K562 (cell line): Measurements from ENCODE around the gene ADAT3. TPM values are rescaled to one million over a fixed set of nuclear protein-coding genes. Genes with fewer than 3 reads are reported as not detected.

Source experiments
- ARNT ChIP-seq, 2 experiments: fragments of 450-650 bp; IDR thresholded peaks; 2 replicates each; pipeline ENCODE4 v1.6.1; 2016; ENCODE audit warnings: mild to moderate bottlenecking in 1 of 2
- EWSR1 ChIP-seq: fragments of 450-650 bp; IDR thresholded peaks from 2 replicates; pipeline ENCODE4 v1.6.1; 2018; ENCODE audit warnings: borderline replicate concordance, mild to moderate bottlenecking, low read depth, moderate library complexity; ENCODE audit not compliant: partially characterized antibody
- JUND ChIP-seq, 2 experiments: IDR thresholded peaks; 2 replicates in 1 of 2; 3 replicates in 1 of 2; pipeline ENCODE4 v1.6.1; 2011; ENCODE audit warnings: borderline replicate concordance in 2 of 2, low read depth in 2 of 2, low read length in 2 of 2, improper control_type of control experiment in 1 of 2, missing biosample characterization in 1 of 2, missing genetic modification characterization in 1 of 2, missing genetic modification reagents in 1 of 2
- MYBL2 ChIP-seq, 2 experiments: fragments of 450-650 bp in 1 of 2; sonication (generic) in 1 of 2; formaldehyde crosslinking in 1 of 2; IDR thresholded peaks; 2 replicates each; pipeline versions ENCODE4 v1.6.1 to v1.8.1; 2017 to 2022; ENCODE audit warnings: borderline replicate concordance in 1 of 2, inconsistent platforms in 1 of 2, low read depth in 1 of 2, mild to moderate bottlenecking in 1 of 2, missing genetic modification reagents in 1 of 2, moderate library complexity in 1 of 2
- NR2C2 ChIP-seq, 2 experiments: fragments of 200-800 bp in 1 of 2; sonication (Bioruptor generic) in 1 of 2; sonication (generic) in 1 of 2; formaldehyde crosslinking in 1 of 2; IDR thresholded peaks; 2 replicates each; pipeline versions ENCODE4 v1.6.1 to v1.8.0; 2016 to 2022; ENCODE audit warnings: mild to moderate bottlenecking in 1 of 2, missing compliant biosample characterization in 1 of 2, missing genetic modification characterization in 1 of 2, missing genetic modification reagents in 1 of 2
- PHB2 ChIP-seq: fragments of 450-650 bp; IDR thresholded peaks from 2 replicates; pipeline ENCODE4 v1.6.1; 2017; ENCODE audit warnings: low read depth
- SMARCE1 ChIP-seq: fragments of 450-650 bp; IDR thresholded peaks from 2 replicates; pipeline ENCODE4 v1.7.1; 2016; ENCODE audit warnings: mild to moderate bottlenecking
- SRSF7 ChIP-seq: fragments of 200-400 bp; formaldehyde crosslinking; optimal IDR thresholded peaks from 2 replicates; pipeline ENCODE3; 2017; ENCODE audit warnings: mild to moderate bottlenecking, low read depth, low read length
- ZNF133 ChIP-seq: fragments of 250-450 bp; sonication (Bioruptor Pico); IDR thresholded peaks from 2 replicates; pipeline ENCODE4 v1.4.0; 2020; ENCODE audit warnings: mild to moderate bottlenecking
- ZNF780A ChIP-seq: fragments of 250-450 bp; sonication (Bioruptor Pico); IDR thresholded peaks from 2 replicates; pipeline ENCODE4 v1.5.0; 2021; ENCODE audit warnings: mild to moderate bottlenecking
- polyA plus RNA-seq, 8 experiments: library from polyadenylated mRNA; depleted of rRNA in 4 of 8; stranded (reverse) in 5 of 8; unstranded in 3 of 8; fragments of >200 nt; fragmentation: Nextera tagmentation in 2 of 8; fragmentation: Illumina TruSeq in 1 of 8; extraction: Ambion mirVana in 2 of 8; extraction: Trizol in 1 of 8; gene quantifications; 2 replicates each; pipeline versions ENCODE4 v1.2.1 to v1.2.3, GENCODE V29; 2011 to 2014; ENCODE audit warnings: inconsistent platforms in 1 of 8, missing spikeins in 1 of 8
- total RNA-seq, 7 experiments: library from RNA; depleted of rRNA in 6 of 7; stranded (reverse); fragments of >200 nt in 6 of 7; fragmentation: Illumina TruSeq in 2 of 7; extraction: Trizol in 2 of 7; gene quantifications; 2 replicates each; pipeline versions ENCODE4 v1.2.1 to v1.2.3, GENCODE V29; 2011 to 2021; ENCODE audit warnings: low replicate concordance in 1 of 7
- TF ChIP-seq, protein P1 (sequence below), 2 experiments: fragments of 450-650 bp; formaldehyde crosslinking in 1 of 2; IDR thresholded peaks; 2 replicates each; pipeline versions ENCODE4 v1.4.0 to v1.6.1; 2014 to 2020; ENCODE audit warnings: mild to moderate bottlenecking in 2 of 2, borderline replicate concordance in 1 of 2, low read depth in 1 of 2
- TF ChIP-seq, protein P2 (sequence below): sonication (generic); IDR thresholded peaks from 2 replicates; pipeline ENCODE4 v1.6.1; 2016
- TF ChIP-seq, protein P3 (sequence below), 2 experiments: IDR thresholded peaks in 1 of 2; conservative IDR thresholded peaks in 1 of 2; 2 replicates each; pipeline ENCODE4 v1.6.1; 2016; ENCODE audit warnings: low read depth in 2 of 2, mild to moderate bottlenecking in 1 of 2, missing compliant biosample characterization in 1 of 2, missing genetic modification characterization in 1 of 2, moderate library complexity in 1 of 2

ADAT3 gene
- total and polyA plus RNA-seq, 9 of the 15 experiments (the other 6 are each of a cell fraction or from before 2014, with no cell fraction given) = 0.67 to 15.6 (median 7.8) TPM; not detected in 4

DNA sequence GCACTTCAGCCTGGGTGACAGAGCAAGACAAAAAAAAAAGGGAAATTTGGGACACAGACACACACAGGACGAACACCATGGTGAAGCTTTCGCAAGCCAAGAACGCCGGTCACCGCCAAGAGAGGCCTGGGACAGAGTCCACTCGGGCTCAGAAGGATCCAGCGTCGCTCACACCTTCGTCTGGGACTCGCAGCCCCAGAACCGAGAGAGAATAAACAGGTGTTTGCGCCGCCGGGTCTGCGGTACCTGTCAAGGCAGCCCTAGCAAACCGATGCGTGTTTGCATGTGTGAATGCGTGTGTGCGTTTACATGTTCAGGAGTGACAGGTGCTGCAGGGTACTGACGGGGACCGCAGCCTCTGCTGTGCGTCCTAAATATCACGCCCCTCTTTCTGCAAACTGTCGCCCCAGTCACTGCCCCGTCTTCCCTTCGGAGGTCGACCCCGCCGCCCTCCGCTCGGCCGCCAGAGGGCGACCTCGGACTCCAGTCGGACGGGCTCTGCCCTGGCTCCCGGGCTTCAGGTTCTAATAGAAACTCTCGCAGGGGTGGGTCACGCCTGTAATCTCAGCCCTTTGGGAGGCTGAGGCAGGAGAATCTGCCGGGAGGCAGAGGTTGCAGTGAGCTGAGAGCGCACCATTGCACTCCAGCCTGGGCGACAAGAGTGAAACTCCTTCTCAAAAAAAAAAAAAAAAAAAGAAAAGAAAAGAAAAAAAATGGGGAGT, 24.0 kb downstream of the ADAT3 start (continued):
- TF ChIP-seq, protein P1, sequence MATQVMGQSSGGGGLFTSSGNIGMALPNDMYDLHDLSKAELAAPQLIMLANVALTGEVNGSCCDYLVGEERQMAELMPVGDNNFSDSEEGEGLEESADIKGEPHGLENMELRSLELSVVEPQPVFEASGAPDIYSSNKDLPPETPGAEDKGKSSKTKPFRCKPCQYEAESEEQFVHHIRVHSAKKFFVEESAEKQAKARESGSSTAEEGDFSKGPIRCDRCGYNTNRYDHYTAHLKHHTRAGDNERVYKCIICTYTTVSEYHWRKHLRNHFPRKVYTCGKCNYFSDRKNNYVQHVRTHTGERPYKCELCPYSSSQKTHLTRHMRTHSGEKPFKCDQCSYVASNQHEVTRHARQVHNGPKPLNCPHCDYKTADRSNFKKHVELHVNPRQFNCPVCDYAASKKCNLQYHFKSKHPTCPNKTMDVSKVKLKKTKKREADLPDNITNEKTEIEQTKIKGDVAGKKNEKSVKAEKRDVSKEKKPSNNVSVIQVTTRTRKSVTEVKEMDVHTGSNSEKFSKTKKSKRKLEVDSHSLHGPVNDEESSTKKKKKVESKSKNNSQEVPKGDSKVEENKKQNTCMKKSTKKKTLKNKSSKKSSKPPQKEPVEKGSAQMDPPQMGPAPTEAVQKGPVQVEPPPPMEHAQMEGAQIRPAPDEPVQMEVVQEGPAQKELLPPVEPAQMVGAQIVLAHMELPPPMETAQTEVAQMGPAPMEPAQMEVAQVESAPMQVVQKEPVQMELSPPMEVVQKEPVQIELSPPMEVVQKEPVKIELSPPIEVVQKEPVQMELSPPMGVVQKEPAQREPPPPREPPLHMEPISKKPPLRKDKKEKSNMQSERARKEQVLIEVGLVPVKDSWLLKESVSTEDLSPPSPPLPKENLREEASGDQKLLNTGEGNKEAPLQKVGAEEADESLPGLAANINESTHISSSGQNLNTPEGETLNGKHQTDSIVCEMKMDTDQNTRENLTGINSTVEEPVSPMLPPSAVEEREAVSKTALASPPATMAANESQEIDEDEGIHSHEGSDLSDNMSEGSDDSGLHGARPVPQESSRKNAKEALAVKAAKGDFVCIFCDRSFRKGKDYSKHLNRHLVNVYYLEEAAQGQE (IDR thresholded peaks at IDR 0.05; ENCODE audit: borderline replicate concordance) = peak; percentile 75
- TF ChIP-seq, protein P1 (CRISPR knock-in tag; IDR thresholded peaks at IDR 0.05; ENCODE audit: low read depth) = no peak
- TF ChIP-seq PHB2 (no peak), EWSR1 (no peak), ZNF780A (CRISPR knock-in tag) (no peak), JUND (IDR thresholded peaks at IDR 0.05; ENCODE audit: borderline replicate concordance, low read depth, low read length) (0 out of 2 replicates have a peak, but pooled peaks have one; percentile 23), JUND (tag; IDR thresholded peaks at IDR 0.05; ENCODE audit: borderline replicate concordance, low read depth, low read length) (no peak), SRSF7 (no peak), SMARCE1 (no peak), ARNT (IDR thresholded peaks at IDR 0.05) (no peak), MYBL2 (IDR thresholded peaks at IDR 0.05; ENCODE audit: low read depth) (no peak), MYBL2 (CRISPR knock-in tag; IDR thresholded peaks at IDR 0.05; ENCODE audit: borderline replicate concordance) (no peak), NR2C2 (CRISPR knock-in tag; IDR thresholded peaks at IDR 0.05) (no peak), NR2C2 (tag; IDR thresholded peaks at IDR 0.05) (peak; percentile 41), ZNF133 (no peak)
- TF ChIP-seq, protein P2, sequence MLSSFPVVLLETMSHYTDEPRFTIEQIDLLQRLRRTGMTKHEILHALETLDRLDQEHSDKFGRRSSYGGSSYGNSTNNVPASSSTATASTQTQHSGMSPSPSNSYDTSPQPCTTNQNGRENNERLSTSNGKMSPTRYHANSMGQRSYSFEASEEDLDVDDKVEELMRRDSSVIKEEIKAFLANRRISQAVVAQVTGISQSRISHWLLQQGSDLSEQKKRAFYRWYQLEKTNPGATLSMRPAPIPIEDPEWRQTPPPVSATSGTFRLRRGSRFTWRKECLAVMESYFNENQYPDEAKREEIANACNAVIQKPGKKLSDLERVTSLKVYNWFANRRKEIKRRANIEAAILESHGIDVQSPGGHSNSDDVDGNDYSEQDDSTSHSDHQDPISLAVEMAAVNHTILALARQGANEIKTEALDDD = no peak
- TF ChIP-seq, protein P3, sequence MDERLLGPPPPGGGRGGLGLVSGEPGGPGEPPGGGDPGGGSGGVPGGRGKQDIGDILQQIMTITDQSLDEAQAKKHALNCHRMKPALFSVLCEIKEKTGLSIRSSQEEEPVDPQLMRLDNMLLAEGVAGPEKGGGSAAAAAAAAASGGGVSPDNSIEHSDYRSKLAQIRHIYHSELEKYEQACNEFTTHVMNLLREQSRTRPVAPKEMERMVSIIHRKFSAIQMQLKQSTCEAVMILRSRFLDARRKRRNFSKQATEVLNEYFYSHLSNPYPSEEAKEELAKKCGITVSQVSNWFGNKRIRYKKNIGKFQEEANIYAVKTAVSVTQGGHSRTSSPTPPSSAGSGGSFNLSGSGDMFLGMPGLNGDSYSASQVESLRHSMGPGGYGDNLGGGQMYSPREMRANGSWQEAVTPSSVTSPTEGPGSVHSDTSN (CRISPR knock-in tag; IDR thresholded peaks at IDR 0.05; ENCODE audit: low read depth) = no peak
- TF ChIP-seq, protein P3 (tag; conservative IDR thresholded peaks at IDR 0.05; ENCODE audit: low read depth) = no peak
